K562 (cell line): ENCODE measurements around the gene PCDH9. TPM values are rescaled to one million over a fixed set of nuclear protein-coding genes. Genes with fewer than 3 reads are reported as not detected.

Experiments used
- ATAC-seq: fragments of 200-7000 bp; cut with Tn5 transposase; 3 replicates; pipeline ENCODE4 v1.9.1; 2020; ENCODE audit warnings: moderate library complexity
- BruUV-seq: library from RNA; stranded (reverse); fragments of 400-500 nt; replicated peaks from 2 replicates; lab custom pipeline; 2021; lab: Mats Ljungman, UMichigan
- CTCF ChIA-PET: fragments of 300-600 bp; formaldehyde crosslinking; extraction: SDS; loops from one replicate; lab custom pipeline; 2021; ENCODE audit warnings: low intra/inter-chr PET ratio; lab: Yijun Ruan, JAX
- POLR2A ChIA-PET: fragments of 300-600, 350-650 bp; sonication (Branson Sonifier 250); formaldehyde crosslinking; extraction: SDS; loops from one replicate; lab custom pipeline; 2021; ENCODE audit warnings: antibody characterized with exemption, inconsistent platforms; lab: Yijun Ruan, JAX
- DNase-seq, 4 experiments: peaks; one replicate each; pipeline versions ENCODE4 v3.0.0 to v3.0.0-alpha.2; 2011 to 2018; ENCODE audit warnings: low spot score in 3 of 4, mixed read lengths in 3 of 4; ENCODE audit errors: extremely low read depth in 1 of 4
- FAIRE-seq: peaks from 2 replicates; lab custom pipeline; 2011; peaks lifted over from hg19 to GRCh38; lab: Jason Lieb, UNC
- H2AFZ ChIP-seq: 2 replicates; pipeline ENCODE4 v1.6.0; 2011; ENCODE audit warnings: low read depth, low read length, control low read depth, inconsistent platforms
- H3K27ac ChIP-seq: fragments of 200-600 bp; 3 replicates; pipeline ENCODE4 v1.8.0; 2011; ENCODE audit warnings: low read depth, mild to moderate bottlenecking, control low read depth, inconsistent platforms, low read length, moderate library complexity, mixed read lengths; ENCODE audit errors: extremely low read depth
- H3K27me3 ChIP-seq, 2 experiments: fragments of 300-600 bp in 1 of 2; 2 replicates in 1 of 2; 3 replicates in 1 of 2; pipeline versions ENCODE4 v1.6.0 to v1.8.0; 2011; ENCODE audit warnings: inconsistent platforms in 2 of 2, low read length in 2 of 2, mild to moderate bottlenecking in 1 of 2, mixed read lengths in 1 of 2, moderate library complexity in 1 of 2; ENCODE audit not compliant: control insufficient read depth in 2 of 2, insufficient read depth in 2 of 2
- H3K36me3 ChIP-seq: fragments of 300-600 bp; 3 replicates; pipeline ENCODE4 v1.8.0; 2011; ENCODE audit warnings: mild to moderate bottlenecking, low read length, inconsistent platforms; ENCODE audit not compliant: control insufficient read depth, insufficient read depth
- H3K4me1 ChIP-seq, 2 experiments: fragments of 200-600 bp in 1 of 2; replicated peaks in 1 of 2; 2 replicates in 1 of 2; 3 replicates in 1 of 2; pipeline versions ENCODE4 v1.5.1 to v1.8.0; 2011; ENCODE audit warnings: inconsistent platforms in 2 of 2, low read length in 2 of 2, mild to moderate bottlenecking in 1 of 2, mixed read lengths in 1 of 2, moderate library complexity in 1 of 2; ENCODE audit not compliant: control insufficient read depth in 2 of 2, insufficient read depth in 2 of 2
- H3K4me2 ChIP-seq: 2 replicates; pipeline ENCODE4 v1.6.1; 2011; ENCODE audit warnings: low read length, control low read depth, inconsistent platforms, mixed read lengths; ENCODE audit not compliant: insufficient read depth
- H3K4me3 ChIP-seq: fragments of 200-600 bp; sonication (generic), shearing (Covaris generic); 2 replicates; pipeline ENCODE4 v1.5.1; 2016; ENCODE audit warnings: control low read depth, inconsistent platforms
- H3K79me2 ChIP-seq: fragments of 200-600 bp; 3 replicates; pipeline ENCODE4 v1.8.0; 2011; ENCODE audit warnings: low read length, inconsistent platforms; ENCODE audit not compliant: control insufficient read depth, insufficient read depth
- H3K9ac ChIP-seq, 2 experiments: 2 replicates each; pipeline versions ENCODE4 v1.6.0 to v1.6.1; 2011; ENCODE audit warnings: low read depth in 2 of 2, low read length in 2 of 2, control low read depth in 1 of 2, inconsistent platforms in 1 of 2, mild to moderate bottlenecking in 1 of 2, mixed read lengths in 1 of 2; ENCODE audit not compliant: insufficient read depth in 1 of 2
- H3K9me1 ChIP-seq: one replicate; pipeline ENCODE4 v1.6.0; 2011; ENCODE audit warnings: inconsistent platforms, mild to moderate bottlenecking, low read length, moderate library complexity; ENCODE audit not compliant: control insufficient read depth, insufficient read depth
- H3K9me3 ChIP-seq: replicated peaks from 2 replicates; pipeline ENCODE4 v1.5.1; 2011; ENCODE audit warnings: low read depth, low read length, inconsistent platforms; ENCODE audit not compliant: control insufficient read depth, insufficient read depth
- H4K20me1 ChIP-seq: replicated peaks from 2 replicates; pipeline ENCODE4 v1.6.1; 2011; ENCODE audit warnings: low read length, inconsistent platforms, mixed read lengths; ENCODE audit not compliant: control insufficient read depth, insufficient read depth
- BACH1 ChIP-seq: fragments of 200-800 bp; sonication (Bioruptor generic); IDR thresholded peaks from 2 replicates; pipeline ENCODE4 v1.6.1; 2016; ENCODE audit warnings: missing genetic modification characterization, missing compliant biosample characterization
- CBX3 ChIP-seq, 2 experiments: IDR thresholded peaks; 1 replicate in 1 of 2; 2 replicates in 1 of 2; pipeline ENCODE4 v1.6.1; 2012; ENCODE audit warnings: inconsistent platforms in 2 of 2, low read length in 2 of 2, borderline replicate concordance in 1 of 2, control low read depth in 1 of 2
- ESRRB ChIP-seq: fragments of 250-450 bp; sonication (Bioruptor Pico); IDR thresholded peaks from 2 replicates; pipeline ENCODE4 v1.5.0; 2020; ENCODE audit warnings: mild to moderate bottlenecking, moderate library complexity, borderline replicate concordance
- FOXK2 ChIP-seq, 2 experiments: fragments of 450-650 bp; IDR thresholded peaks in 1 of 2; conservative IDR thresholded peaks in 1 of 2; 2 replicates each; pipeline ENCODE4 v1.6.1; 2016; ENCODE audit warnings: low read depth in 2 of 2, mild to moderate bottlenecking in 1 of 2
- FUS ChIP-seq: fragments of 200-400 bp; formaldehyde crosslinking; optimal IDR thresholded peaks from 2 replicates; pipeline ENCODE3; 2017; ENCODE audit warnings: low read depth, low read length
- KDM5B ChIP-seq: fragments of 200-600 bp; sonication (generic); IDR thresholded peaks from 2 replicates; pipeline ENCODE4 v1.6.1; 2012; ENCODE audit warnings: low read depth, mild to moderate bottlenecking, moderate library complexity, low read length, control low read depth, inconsistent platforms; ENCODE audit not compliant: insufficient replicate concordance
- MXD1 ChIP-seq: fragments of 250-450 bp; sonication (Bioruptor Pico); IDR thresholded peaks from 2 replicates; pipeline ENCODE4 v1.8.0; 2021; ENCODE audit warnings: borderline replicate concordance, mild to moderate bottlenecking, moderate library complexity; ENCODE audit not compliant: poor library complexity, severe bottlenecking
- MYNN ChIP-seq, 2 experiments: sonication (generic); formaldehyde crosslinking in 1 of 2; IDR thresholded peaks; 2 replicates each; pipeline versions ENCODE4 v1.5.0 to v1.6.1; 2016 to 2020; ENCODE audit warnings: antibody characterized with exemption in 1 of 2, missing genetic modification reagents in 1 of 2
- OTX1 ChIP-seq: fragments of 450-650 bp; formaldehyde crosslinking; IDR thresholded peaks from 2 replicates; pipeline ENCODE4 v1.4.0; 2022; ENCODE audit warnings: mild to moderate bottlenecking
- SMARCB1 ChIP-seq: IDR thresholded peaks from 2 replicates; pipeline ENCODE4 v1.6.1; 2011; ENCODE audit warnings: improper control_type of control experiment, low read depth; ENCODE audit not compliant: insufficient read length
- SMARCE1 ChIP-seq: fragments of 450-650 bp; IDR thresholded peaks from 2 replicates; pipeline ENCODE4 v1.7.1; 2016; ENCODE audit warnings: mild to moderate bottlenecking
- ZFP30 ChIP-seq: fragments of 250-450 bp; sonication (Bioruptor Pico); IDR thresholded peaks from 2 replicates; pipeline ENCODE4 v1.8.0; 2022; ENCODE audit warnings: moderate library complexity, mild to moderate bottlenecking, inconsistent platforms, borderline replicate concordance
- ZNF217 ChIP-seq: sonication (generic); formaldehyde crosslinking; IDR thresholded peaks from 2 replicates; pipeline ENCODE4 v1.8.0; 2022; ENCODE audit warnings: mild to moderate bottlenecking, missing genetic modification reagents
- ZNF263 ChIP-seq: sonication (generic); formaldehyde crosslinking; IDR thresholded peaks from 2 replicates; pipeline ENCODE4 v1.8.0; 2022; ENCODE audit warnings: mild to moderate bottlenecking, missing genetic modification reagents, borderline replicate concordance
- ZNF583 ChIP-seq: fragments of 250-450 bp; sonication (Bioruptor Pico); IDR thresholded peaks from 2 replicates; pipeline ENCODE4 v1.4.0; 2020
- WGBS: fragments of 100-300 bp; shearing (Covaris generic); methylation state at CpG from one replicate; pipeline ENCODE4 v1.1.6; 2016; ENCODE audit warnings: low coverage, mixed read lengths; ENCODE audit not compliant: insufficient coverage; ENCODE audit errors: missing lambda C conversion rate; 5-methylcytosine and 5-hydroxymethylcytosine counted together
- in situ Hi-C: fragments of 300-500 bp; cut with MboI; formaldehyde crosslinking; loops from 4 replicates; pipeline ENCODE4 v1.15.0; 2018; ENCODE audit warnings: inconsistent platforms, mixed read lengths
- intact Hi-C: fragments of 100-400 bp; cut with micrococcal nuclease; formaldehyde crosslinking; loops from 2 replicates; pipeline ENCODE4 v1.14.2; 2022
- polyA plus RNA-seq, 8 experiments: library from polyadenylated mRNA; depleted of rRNA in 4 of 8; stranded (reverse) in 5 of 8; unstranded in 3 of 8; fragments of >200 nt; fragmentation: Nextera tagmentation in 2 of 8; fragmentation: Illumina TruSeq in 1 of 8; extraction: Ambion mirVana in 2 of 8; extraction: Trizol in 1 of 8; gene quantifications; 2 replicates each; pipeline versions ENCODE4 v1.2.1 to v1.2.3, GENCODE V29; 2011 to 2014; ENCODE audit warnings: inconsistent platforms in 1 of 8, missing spikeins in 1 of 8
- total RNA-seq, 7 experiments: library from RNA; depleted of rRNA in 6 of 7; stranded (reverse); fragments of >200 nt in 6 of 7; fragmentation: Illumina TruSeq in 2 of 7; extraction: Trizol in 2 of 7; gene quantifications; 2 replicates each; pipeline versions ENCODE4 v1.2.1 to v1.2.3, GENCODE V29; 2011 to 2021; ENCODE audit warnings: low replicate concordance in 1 of 7
- TF ChIP-seq, protein P1 (sequence below), 2 experiments: fragments of 450-650 bp; IDR thresholded peaks; 2 replicates each; pipeline ENCODE4 v1.6.1; 2016
- TF ChIP-seq, protein P2 (sequence below): fragments of 250-450 bp; sonication (Bioruptor Pico); IDR thresholded peaks from 2 replicates; pipeline ENCODE4 v1.8.0; 2022; ENCODE audit warnings: inconsistent platforms, mild to moderate bottlenecking, moderate library complexity, borderline replicate concordance

The PCDH9 gene
- total and polyA plus RNA-seq, 9 of the 15 experiments (the other 6 are each of a cell fraction or from before 2014, with no cell fraction given) = 1.1 to 6.7 (median 4.9) TPM

- H3K4me2 ChIP-seq = no peak overlapping the region
- no peaks in the 10 kb centered on the region for H3K27me3 ChIP-seq
- no peaks in the 10 kb centered on the region for H3K79me2 ChIP-seq
- H3K4me3 ChIP-seq = no peak overlapping the region
- no peak for FAIRE-seq
- H3K9me1 ChIP-seq = no peaks in the 10 kb centered on the region
- TF ChIP-seq FOXK2 (conservative IDR thresholded peaks at IDR 0.05 in 1 of 2, IDR thresholded peaks at IDR 0.05 in 1 of 2; ENCODE audit: low read depth in 2 of 2) (no peak), ZFP30 (CRISPR knock-in tag) (no peak), KDM5B (no peak), OTX1 (CRISPR knock-in tag) (no peak), ZNF217 (CRISPR knock-in tag) (no peak), ESRRB (CRISPR knock-in tag) (no peak), MYNN (IDR thresholded peaks at IDR 0.05) (no peak), MYNN (CRISPR knock-in tag; IDR thresholded peaks at IDR 0.05) (no peak), ZNF263 (CRISPR knock-in tag) (no peak), CBX3 (IDR thresholded peaks at IDR 0.05; ENCODE audit: borderline replicate concordance in 1 of 2, low read length in 2 of 2) (no peak), BACH1 (no peak), MXD1 (CRISPR knock-in tag) (no peak), FUS (no peak), SMARCB1 (no peak), ZNF583 (no peak), SMARCE1 (no peak)
- TF ChIP-seq, protein P1, sequence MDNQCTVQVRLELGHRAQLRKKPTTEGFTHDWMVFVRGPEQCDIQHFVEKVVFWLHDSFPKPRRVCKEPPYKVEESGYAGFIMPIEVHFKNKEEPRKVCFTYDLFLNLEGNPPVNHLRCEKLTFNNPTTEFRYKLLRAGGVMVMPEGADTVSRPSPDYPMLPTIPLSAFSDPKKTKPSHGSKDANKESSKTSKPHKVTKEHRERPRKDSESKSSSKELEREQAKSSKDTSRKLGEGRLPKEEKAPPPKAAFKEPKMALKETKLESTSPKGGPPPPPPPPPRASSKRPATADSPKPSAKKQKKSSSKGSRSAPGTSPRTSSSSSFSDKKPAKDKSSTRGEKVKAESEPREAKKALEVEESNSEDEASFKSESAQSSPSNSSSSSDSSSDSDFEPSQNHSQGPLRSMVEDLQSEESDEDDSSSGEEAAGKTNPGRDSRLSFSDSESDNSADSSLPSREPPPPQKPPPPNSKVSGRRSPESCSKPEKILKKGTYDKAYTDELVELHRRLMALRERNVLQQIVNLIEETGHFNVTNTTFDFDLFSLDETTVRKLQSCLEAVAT (IDR thresholded peaks at IDR 0.05) = no peak
- TF ChIP-seq, protein P2, sequence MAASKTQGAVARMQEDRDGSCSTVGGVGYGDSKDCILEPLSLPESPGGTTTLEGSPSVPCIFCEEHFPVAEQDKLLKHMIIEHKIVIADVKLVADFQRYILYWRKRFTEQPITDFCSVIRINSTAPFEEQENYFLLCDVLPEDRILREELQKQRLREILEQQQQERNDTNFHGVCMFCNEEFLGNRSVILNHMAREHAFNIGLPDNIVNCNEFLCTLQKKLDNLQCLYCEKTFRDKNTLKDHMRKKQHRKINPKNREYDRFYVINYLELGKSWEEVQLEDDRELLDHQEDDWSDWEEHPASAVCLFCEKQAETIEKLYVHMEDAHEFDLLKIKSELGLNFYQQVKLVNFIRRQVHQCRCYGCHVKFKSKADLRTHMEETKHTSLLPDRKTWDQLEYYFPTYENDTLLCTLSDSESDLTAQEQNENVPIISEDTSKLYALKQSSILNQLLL = no peak
- TF ChIP-seq, all 486 proteins: peak for 0
- Histone ChIP-seq H2AFZ (no peak overlapping the region), H3K36me3 (no peaks in the 10 kb centered on the region), H3K9me3 (no peaks in the 10 kb centered on the region), H3K27ac (no peak overlapping the region), H3K9ac (no peak overlapping the region), H3K4me1 (no peaks in the 10 kb centered on the region), H4K20me1 (no peaks in the 10 kb centered on the region)
- ATAC-seq = no peak
- 79% methylated on average over 1 of the region's 1 CpG for WGBS
- no peak for DNase-seq
- ChIA-PET CTCF (no interaction called here), POLR2A (no interaction called here)
- intact Hi-C loops = no loop called here
- in situ Hi-C loops = no loop called here
- no TSS peak for BruUV-seq
Observed at GRCh38 chr13:67150608-67151007, 79.5 kb downstream of the PCDH9 start.
